GM12873 (cell line): ENCODE data around the gene RPUSD4.

Experiments
- CTCF ChIP-seq: IDR thresholded peaks from 2 replicates; pipeline ENCODE4 v1.5.1; 2012; ENCODE audit warnings: low read depth, mild to moderate bottlenecking, moderate library complexity, low read length, control low read depth; ENCODE audit not compliant: insufficient read depth; ENCODE audit errors: missing control alignments

RPUSD4 gene

DNA sequence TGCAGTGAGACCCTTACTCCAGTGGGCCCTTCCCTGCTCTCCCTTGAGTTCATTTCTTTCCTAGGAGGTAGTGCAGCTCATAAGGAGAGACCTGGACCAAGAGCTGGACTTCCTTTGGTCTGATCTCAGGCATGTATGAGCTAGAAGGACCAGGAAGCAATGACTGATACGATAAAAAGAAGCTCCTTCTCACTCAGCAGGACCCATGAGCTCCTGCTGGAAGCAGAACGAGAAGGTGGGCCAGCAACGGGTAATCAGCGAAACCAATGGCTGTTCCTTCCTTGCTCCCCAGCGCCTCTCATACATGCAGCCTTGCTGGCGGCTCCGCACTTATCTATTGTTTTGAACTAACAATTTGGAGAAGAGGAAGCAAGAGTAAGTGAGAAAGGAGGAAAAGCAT is 56.8 kb downstream of the RPUSD4 start:
- TF ChIP-seq CTCF = no peak

- no peak for TF ChIP-seq CTCF
Measured at GRCh38 chr11:126153972-126154371, 57.5 kb downstream of the RPUSD4 start.

DNA sequence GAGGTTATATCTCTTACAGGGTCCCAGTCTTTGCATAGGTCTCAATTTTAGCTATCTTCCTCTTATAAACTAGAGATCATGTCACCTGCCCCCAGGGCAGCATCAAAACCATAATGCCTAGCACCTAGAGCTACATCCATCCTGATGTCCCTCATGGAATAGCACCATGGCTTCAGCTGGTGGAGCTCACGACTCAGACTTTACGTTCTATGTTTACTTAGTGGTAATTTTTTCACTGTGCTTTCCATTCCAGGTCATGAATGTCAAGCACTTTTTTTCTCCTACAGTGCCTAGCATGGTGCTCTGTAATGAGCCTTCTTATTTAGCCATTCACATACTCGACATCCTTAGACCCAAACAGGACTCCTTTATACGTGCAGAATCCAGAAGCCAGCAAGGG is 58.4 kb downstream of the RPUSD4 start:
- no peak for TF ChIP-seq CTCF

- no peak for TF ChIP-seq CTCF
Measured at GRCh38 chr11:126152586-126152985, 58.9 kb downstream of the RPUSD4 start.

DNA sequence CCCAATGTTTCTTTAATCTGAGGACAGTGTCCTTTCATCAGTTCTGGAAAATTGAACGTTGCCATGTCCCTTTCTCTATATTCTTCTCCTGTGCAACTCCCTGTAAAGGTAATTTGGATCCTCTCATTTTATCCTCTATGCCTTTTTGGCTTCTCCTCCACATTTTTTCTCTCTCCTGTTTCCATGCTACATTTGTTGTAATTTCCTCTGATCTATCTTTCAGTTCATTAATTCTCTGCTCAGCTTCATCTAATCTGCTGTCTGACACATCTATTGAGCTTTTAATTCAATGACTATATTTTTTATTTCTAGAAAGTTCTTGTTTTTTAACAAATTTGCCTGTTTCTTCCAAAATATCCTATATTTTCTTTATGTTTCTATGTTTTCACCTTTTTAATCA is 59.3 kb downstream of the RPUSD4 start:
- no peak for TF ChIP-seq CTCF
